WERI-Rb-1 (cell line): ENCODE measurements around the gene CELF2.
"Not testable (repeated sequence)": the region's sequence is repeated elsewhere in the genome, so short reads cannot be mapped to it uniquely, and the experiment has no call there.

Source experiments
- DNase-seq: peaks from one replicate; pipeline ENCODE4 v3.0.0-alpha.2; 2020
- H3K27ac ChIP-seq: fragments of 250-450 bp; sonication (Bioruptor Pico); 2 replicates; pipeline ENCODE4 v1.5.1; 2020; ENCODE audit warnings: mild to moderate bottlenecking, moderate library complexity
- H3K27me3 ChIP-seq: fragments of 250-450 bp; sonication (Bioruptor Pico); 2 replicates; pipeline ENCODE4 v1.5.1; 2021; ENCODE audit warnings: mild to moderate bottlenecking, low read depth, moderate library complexity; ENCODE audit not compliant: insufficient read depth, severe bottlenecking
- H3K36me3 ChIP-seq: fragments of 250-450 bp; sonication (Bioruptor Pico); 2 replicates; pipeline ENCODE4 v1.5.1; 2020; ENCODE audit warnings: mild to moderate bottlenecking, moderate library complexity
- H3K4me3 ChIP-seq: 2 replicates; pipeline ENCODE4 v1.5.1; 2011; ENCODE audit warnings: low read depth, mild to moderate bottlenecking, control low read depth, low read length
- H3K9me3 ChIP-seq: fragments of 250-450 bp; sonication (Bioruptor Pico); 2 replicates; pipeline ENCODE4 v1.5.1; 2021; ENCODE audit warnings: mild to moderate bottlenecking, moderate library complexity; ENCODE audit not compliant: severe bottlenecking
- CTCF ChIP-seq: IDR thresholded peaks from 2 replicates; pipeline ENCODE4 v1.5.1; 2011; ENCODE audit warnings: low read depth, mild to moderate bottlenecking, control low read depth, inconsistent platforms, low read length

Gene CELF2

GRCh38 chr10:11357439-11357838 is 339.8 kb downstream of the CELF2 start:
- no peak for TF ChIP-seq CTCF
- H3K4me3 ChIP-seq, result no peak overlapping the region
- no peak overlapping the region for H3K27ac ChIP-seq
- H3K36me3 ChIP-seq, result no peaks in the 10 kb centered on the region
- DNase-seq, result no peak
- no peaks in the 10 kb centered on the region for H3K27me3 ChIP-seq
- no peaks in the 10 kb centered on the region for H3K9me3 ChIP-seq

- Histone ChIP-seq H3K27me3 (no peaks in the 10 kb centered on the region), H3K9me3 (no peaks in the 10 kb centered on the region), H3K36me3 (no peaks in the 10 kb centered on the region), H3K27ac (no peak overlapping the region), H3K4me3 (no peak overlapping the region)
- TF ChIP-seq CTCF, result no peak
- no peak for DNase-seq
Measured at GRCh38 chr10:11358011-11358410, 340.3 kb downstream of the CELF2 start.

DNA sequence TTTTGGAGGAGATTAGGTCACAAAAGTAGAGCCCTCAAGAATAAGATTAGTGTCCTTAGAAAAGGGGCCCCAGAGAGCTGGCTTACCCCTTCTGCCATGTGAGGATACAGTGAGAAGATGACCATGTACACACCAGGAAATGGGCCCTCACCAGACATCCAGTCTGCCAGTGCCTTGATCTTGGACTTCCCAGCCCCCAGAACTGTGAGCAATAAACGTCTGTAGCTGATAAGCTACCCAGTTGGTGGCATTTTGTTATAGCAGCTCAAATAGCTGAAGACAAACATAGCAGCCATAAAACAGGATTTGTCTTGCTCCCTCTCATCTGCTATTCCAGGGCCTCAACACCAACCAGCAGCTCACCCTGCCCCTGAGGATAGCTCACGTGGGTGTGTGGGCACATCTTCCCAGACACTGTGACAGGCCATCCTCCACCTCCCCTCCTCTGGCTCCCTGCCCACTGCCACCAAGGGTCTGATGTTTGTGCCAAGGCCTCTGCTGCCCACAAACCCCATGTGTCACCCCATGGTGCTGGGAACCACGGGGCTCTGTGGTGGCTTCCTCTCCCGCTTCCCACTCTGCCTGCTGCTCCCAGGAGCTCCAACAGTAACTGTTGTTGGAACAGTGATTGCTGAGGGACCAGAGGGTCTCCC is 341.4 kb downstream of the CELF2 start:
- Histone ChIP-seq H3K27ac (no peak overlapping the region), H3K4me3 (no peak overlapping the region), H3K36me3 (no peaks in the 10 kb centered on the region), H3K9me3 (no peaks in the 10 kb centered on the region), H3K27me3 (no peaks in the 10 kb centered on the region)
- no peak for DNase-seq
- no peak for TF ChIP-seq CTCF

GRCh38 chr10:11359869-11360268 is 342.2 kb downstream of the CELF2 start:
- DNase-seq, result no peak
- no peak for TF ChIP-seq CTCF
- Histone ChIP-seq H3K4me3 (no peak overlapping the region), H3K27ac (no peak overlapping the region), H3K9me3 (no peaks in the 10 kb centered on the region), H3K36me3 (no peaks in the 10 kb centered on the region), H3K27me3 (no peaks in the 10 kb centered on the region)

GRCh38 chr10:11363497-11363896 is 345.8 kb downstream of the CELF2 start:
- TF ChIP-seq CTCF, result no peak
- no peaks in the 10 kb centered on the region for H3K36me3 ChIP-seq

DNA sequence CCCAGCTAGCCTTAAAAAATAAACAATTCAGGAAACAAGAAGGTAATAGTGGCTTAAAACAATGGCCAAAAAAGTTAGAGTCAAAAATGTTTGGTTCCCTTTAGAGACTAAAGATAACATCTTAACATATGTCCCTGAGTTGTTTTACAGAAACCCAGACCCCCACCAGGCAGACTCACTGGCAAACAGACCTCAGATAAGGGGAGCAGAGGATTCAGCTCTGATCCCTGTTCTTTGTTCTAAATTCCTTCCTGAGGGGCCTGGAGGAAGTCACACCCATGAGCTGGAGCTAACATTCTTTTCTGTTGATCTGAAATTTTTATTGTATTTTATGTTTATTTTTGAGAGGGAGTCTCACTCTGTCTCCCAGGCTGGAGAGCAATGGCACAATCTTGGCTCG is 346.6 kb downstream of the CELF2 start:
- Histone ChIP-seq H3K4me3 (no peak overlapping the region), H3K36me3 (no peaks in the 10 kb centered on the region), H3K9me3 (no peaks in the 10 kb centered on the region), H3K27ac (no peak overlapping the region), H3K27me3 (no peaks in the 10 kb centered on the region)
- DNase-seq, result no peak
- TF ChIP-seq CTCF, result no peak

More at GRCh38 chr10:11363497-11363896, 345.8 kb downstream of the CELF2 start:
- no peaks in the 10 kb centered on the region for H3K27me3 ChIP-seq
- H3K9me3 ChIP-seq, result no peaks in the 10 kb centered on the region
- DNase-seq, result no peak
- H3K27ac ChIP-seq, result no peak overlapping the region
- no peak overlapping the region for H3K4me3 ChIP-seq

DNA sequence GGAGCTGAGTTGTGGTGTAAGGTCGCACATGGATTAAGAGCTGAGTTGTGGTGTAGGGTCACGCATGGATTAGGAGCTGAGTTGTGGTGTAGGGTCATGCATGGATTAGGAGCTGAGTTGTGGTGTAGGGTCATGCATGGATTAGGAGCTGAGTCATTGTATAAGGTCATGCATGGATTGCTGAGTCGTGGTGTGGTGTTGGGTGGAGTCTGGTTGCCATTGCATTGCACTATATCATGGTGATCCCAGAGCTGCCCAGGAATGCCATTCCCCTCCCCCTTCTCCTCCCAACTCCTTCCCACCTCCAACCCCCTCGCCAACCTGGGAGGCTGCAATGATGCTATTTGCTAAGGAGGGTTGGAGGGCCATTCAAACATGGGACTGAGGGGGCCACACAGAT is 349.2 kb downstream of the CELF2 start:
- not testable (repeated sequence) for DNase-seq, H3K27ac ChIP-seq, H3K27me3 ChIP-seq, H3K4me3 ChIP-seq, H3K36me3 ChIP-seq, H3K9me3 ChIP-seq
